Measurements from ENCODE around the gene SHE. TPM values are rescaled to one million over a fixed set of nuclear protein-coding genes. Genes with fewer than 3 reads are reported as not detected.

The SHE gene
- total RNA-seq, 2 donors from 2014 or later, result 2.6 to 4.2 TPM

DNA sequence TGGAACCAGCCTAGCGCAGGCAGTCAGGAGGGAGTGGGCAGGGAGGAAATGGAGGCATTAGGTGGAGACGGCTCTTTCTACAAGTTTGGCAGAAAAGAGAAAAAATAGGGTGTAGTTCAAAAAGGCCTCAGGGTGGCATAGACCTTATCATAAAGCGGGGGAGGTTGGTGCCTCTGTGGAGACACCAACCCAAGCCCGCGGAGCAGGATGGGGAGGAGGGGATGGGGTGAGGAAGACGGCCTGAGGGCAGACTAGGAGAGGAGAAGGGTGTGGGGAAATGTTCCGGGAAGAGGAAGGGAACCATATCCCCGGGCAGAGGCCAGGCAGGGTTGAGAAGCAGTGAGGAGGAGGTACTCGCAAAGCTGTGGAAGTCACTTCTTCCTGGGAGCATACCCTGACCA lies 17.4 kb upstream of the SHE start:
- no peaks in the 10 kb centered on the region for H3K9me3 ChIP-seq
- H3K4me1 ChIP-seq, result no peaks in the 10 kb centered on the region
- ATAC-seq (no peak), DNase-seq (no peak)
- H3K27ac ChIP-seq, result no peak overlapping the region
- no peaks in the 10 kb centered on the region for H3K36me3 ChIP-seq (replicated peaks in 1 of 2; ENCODE audit: insufficient read depth in 1 of 2, low read depth in 2 of 2)
- no peaks in the 10 kb centered on the region for H3K27me3 ChIP-seq
- TF ChIP-seq, protein P1, sequence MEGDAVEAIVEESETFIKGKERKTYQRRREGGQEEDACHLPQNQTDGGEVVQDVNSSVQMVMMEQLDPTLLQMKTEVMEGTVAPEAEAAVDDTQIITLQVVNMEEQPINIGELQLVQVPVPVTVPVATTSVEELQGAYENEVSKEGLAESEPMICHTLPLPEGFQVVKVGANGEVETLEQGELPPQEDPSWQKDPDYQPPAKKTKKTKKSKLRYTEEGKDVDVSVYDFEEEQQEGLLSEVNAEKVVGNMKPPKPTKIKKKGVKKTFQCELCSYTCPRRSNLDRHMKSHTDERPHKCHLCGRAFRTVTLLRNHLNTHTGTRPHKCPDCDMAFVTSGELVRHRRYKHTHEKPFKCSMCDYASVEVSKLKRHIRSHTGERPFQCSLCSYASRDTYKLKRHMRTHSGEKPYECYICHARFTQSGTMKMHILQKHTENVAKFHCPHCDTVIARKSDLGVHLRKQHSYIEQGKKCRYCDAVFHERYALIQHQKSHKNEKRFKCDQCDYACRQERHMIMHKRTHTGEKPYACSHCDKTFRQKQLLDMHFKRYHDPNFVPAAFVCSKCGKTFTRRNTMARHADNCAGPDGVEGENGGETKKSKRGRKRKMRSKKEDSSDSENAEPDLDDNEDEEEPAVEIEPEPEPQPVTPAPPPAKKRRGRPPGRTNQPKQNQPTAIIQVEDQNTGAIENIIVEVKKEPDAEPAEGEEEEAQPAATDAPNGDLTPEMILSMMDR (IDR thresholded peaks at IDR 0.05), result no peak
- TF ChIP-seq POLR2A (IDR thresholded peaks at IDR 0.05), result no peak
- WGBS, 2 donors, result 66 to 80% methylated on average over 9 of the region's 9 CpGs
- H3K4me3 ChIP-seq, result no peak overlapping the region
- intact Hi-C loops (cut with DNase I), result no loop called here

DNA sequence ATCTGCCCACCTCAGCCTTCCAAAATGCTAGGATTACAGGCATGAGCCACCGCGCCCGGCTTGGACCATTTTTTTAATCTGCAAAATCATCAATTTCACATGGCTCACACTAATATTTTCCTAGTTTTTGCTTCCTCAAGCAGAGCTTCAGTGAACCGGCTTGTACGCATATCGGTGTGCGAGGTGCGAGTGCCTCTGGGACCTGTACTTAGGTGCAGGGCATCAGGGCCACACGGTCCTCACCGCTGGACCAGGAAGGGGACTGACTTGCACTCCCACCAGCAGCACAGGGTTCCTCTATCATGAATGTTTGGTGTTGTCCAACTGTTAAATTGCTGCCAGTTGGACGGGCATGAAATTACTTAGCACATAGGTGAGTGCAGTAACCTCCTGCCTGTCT lies 15.4 kb upstream of the SHE start:
- H3K27me3 ChIP-seq, result no peaks in the 10 kb centered on the region
- no peak overlapping the region for H3K27ac ChIP-seq
- no peaks in the 10 kb centered on the region for H3K9me3 ChIP-seq
- TF ChIP-seq, protein P1 (IDR thresholded peaks at IDR 0.05), result no peak
- TF ChIP-seq POLR2A (IDR thresholded peaks at IDR 0.05), result no peak
- intact Hi-C loops (cut with DNase I), result no loop called here
- no peak for DNase-seq
- WGBS, 2 donors, result 85 to 89% methylated on average over 11 of the region's 11 CpGs
- H3K4me1 ChIP-seq, result no peaks in the 10 kb centered on the region
- H3K4me3 ChIP-seq, result no peak overlapping the region
- no peak for ATAC-seq
- H3K36me3 ChIP-seq (replicated peaks in 1 of 2; ENCODE audit: insufficient read depth in 1 of 2, low read depth in 2 of 2), result no peaks in the 10 kb centered on the region

DNA sequence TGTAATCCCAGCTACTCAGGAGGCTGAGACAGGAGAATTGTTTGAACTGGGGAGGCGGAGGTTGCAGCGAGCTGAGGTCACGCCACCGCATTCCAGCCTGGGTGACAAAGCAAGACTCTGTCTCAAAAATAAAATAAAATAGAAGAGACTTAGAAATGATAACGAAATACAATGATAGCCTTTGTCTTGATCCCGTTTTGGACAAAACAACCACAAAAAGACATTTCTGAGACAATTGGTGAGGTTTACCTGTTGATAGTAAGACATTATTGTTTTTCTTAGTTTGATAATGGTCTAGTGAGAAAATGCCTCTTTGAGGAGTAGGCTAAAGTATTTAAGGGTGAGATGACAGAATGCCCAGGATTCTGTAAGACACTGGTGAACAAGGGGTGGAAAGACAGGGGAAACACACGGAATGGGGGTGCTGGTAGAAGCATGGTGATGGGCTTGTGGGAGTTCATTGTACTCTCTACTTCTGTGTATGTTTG lies 11.9 kb upstream of the SHE start:
- H3K27me3 ChIP-seq, result no peaks in the 10 kb centered on the region
- 68 to 78% methylated on average over 7 of the region's 7 CpGs for WGBS, 2 donors

DNA sequence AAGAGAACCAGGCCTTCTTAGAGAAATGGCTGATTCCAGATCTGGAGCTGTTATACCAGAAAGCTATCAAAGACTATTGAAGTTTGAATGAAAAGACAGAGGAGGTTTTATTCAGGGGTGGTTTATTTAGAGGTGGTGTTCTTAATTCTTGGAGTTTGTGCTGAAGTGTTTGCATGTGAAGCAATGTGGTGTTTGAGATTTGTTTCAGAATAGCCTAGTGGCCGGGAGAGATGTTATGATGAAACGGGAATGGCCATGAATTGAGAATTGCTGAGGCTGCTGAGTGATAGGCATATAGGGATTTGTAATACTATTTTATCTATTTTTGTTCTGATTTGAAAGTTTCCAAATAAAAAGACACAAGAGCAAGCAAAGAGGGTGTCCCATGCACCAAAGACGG lies 10.5 kb upstream of the SHE start:
- no peak for ATAC-seq

More for the DNA sequence above, 11.9 kb upstream of the SHE start:
- H3K4me3 ChIP-seq, result no peak overlapping the region
- no peaks in the 10 kb centered on the region for H3K9me3 ChIP-seq
- ATAC-seq (no peak), DNase-seq (no peak)
- no peak overlapping the region for H3K27ac ChIP-seq
- no peaks in the 10 kb centered on the region for H3K36me3 ChIP-seq (replicated peaks in 1 of 2; ENCODE audit: insufficient read depth in 1 of 2, low read depth in 2 of 2)
- no peaks in the 10 kb centered on the region for H3K4me1 ChIP-seq
- intact Hi-C loops (cut with DNase I), result no loop called here
- TF ChIP-seq, protein P1 (IDR thresholded peaks at IDR 0.05), result no peak
- TF ChIP-seq POLR2A (IDR thresholded peaks at IDR 0.05), result no peak

DNA sequence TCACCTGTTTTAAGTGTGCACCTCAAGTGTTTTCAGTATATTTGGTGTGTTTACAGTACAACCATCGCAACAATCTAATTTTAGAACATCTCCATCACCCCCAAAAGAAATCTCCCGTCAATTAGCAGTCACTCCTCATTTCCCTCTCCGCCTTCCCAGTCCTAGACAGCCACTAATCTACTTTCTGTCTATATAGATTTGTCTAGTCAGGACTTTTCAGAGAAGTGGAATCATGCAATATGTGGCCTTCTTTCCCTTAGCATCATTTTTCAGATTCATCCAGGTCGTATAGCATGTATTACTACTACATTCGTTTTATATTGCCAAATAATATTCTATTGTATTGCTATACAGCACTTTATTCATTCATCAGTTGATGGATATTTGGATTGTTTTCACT lies 1.7 kb upstream of the SHE start:
- no peaks in the 10 kb centered on the region for H3K9me3 ChIP-seq
- intact Hi-C loops (cut with DNase I), result no loop called here
- peaks cover 18% of the 10 kb centered on the region for H3K4me1 ChIP-seq
- no peaks in the 10 kb centered on the region for H3K36me3 ChIP-seq (replicated peaks in 1 of 2; ENCODE audit: insufficient read depth in 1 of 2, low read depth in 2 of 2)
- no peak overlapping the region for H3K4me3 ChIP-seq
- TF ChIP-seq, protein P1 (IDR thresholded peaks at IDR 0.05), result no peak
- no peak for TF ChIP-seq POLR2A (IDR thresholded peaks at IDR 0.05)
- no peak for ATAC-seq
- DNase-seq, result no peak
- 68 to 76% methylated on average over 5 of the region's 5 CpGs for WGBS, 2 donors
- peaks cover 0 to 26% of the 10 kb centered on the region in 2 donors for H3K27me3 ChIP-seq
- H3K27ac ChIP-seq, result no peak overlapping the region

More for the DNA sequence above, 10.5 kb upstream of the SHE start:
- Histone ChIP-seq H3K4me3 (no peak overlapping the region), H3K27me3 (no peaks in the 10 kb centered on the region), H3K4me1 (no peaks in the 10 kb centered on the region), H3K9me3 (no peaks in the 10 kb centered on the region), H3K27ac (no peak overlapping the region), H3K36me3 (replicated peaks in 1 of 2; ENCODE audit: insufficient read depth in 1 of 2, low read depth in 2 of 2) (no peaks in the 10 kb centered on the region)
- intact Hi-C loops (cut with DNase I), result no loop called here
- whole genome bisulfite sequencing, 2 donors, result 76 to 82% methylated on average over 3 of the region's 3 CpGs
- no peak for DNase-seq
- TF ChIP-seq, protein P1 (IDR thresholded peaks at IDR 0.05), result no peak
- TF ChIP-seq POLR2A (IDR thresholded peaks at IDR 0.05), result no peak

Measured in body of pancreas (tissue), 4 donors.